ENCODE measurements around the gene JAGN1. TPM values are rescaled to one million over a fixed set of nuclear protein-coding genes. Genes with fewer than 3 reads are reported as not detected.
A peak's percentile ranks its signal among the peaks of the same experiment; 100 is the strongest.

Gene JAGN1
- total and polyA plus RNA-seq, 2 of the 8 experiments (the other 6 are each of a cell fraction or from before 2014, with no cell fraction given), result 26.9 to 51.6 TPM

- TF ChIP-seq JUN (IDR thresholded peaks at IDR 0.05; ENCODE audit: low read depth, low read length) (no peak), HDAC2 (IDR thresholded peaks at IDR 0.05; ENCODE audit: borderline replicate concordance in 1 of 2, low read depth in 2 of 2, low read length in 2 of 2) (peak; percentile 60 to 80; a peak in 1 of 4 replicates), KDM4A (IDR thresholded peaks at IDR 0.05; ENCODE audit: low read depth, low read length, severe bottlenecking) (peak; percentile 96), SIX5 (IDR thresholded peaks at IDR 0.05; ENCODE audit: low read depth, low read length) (no peak), RAD21 (IDR thresholded peaks at IDR 0.05 in 1 of 2, conservative IDR thresholded peaks at IDR 0.05 in 1 of 2; ENCODE audit: low read depth in 2 of 2, low read length in 2 of 2) (peak in 1 of 2 experiments; percentile 12; a peak in 2 of 4 replicates), USF2 (IDR thresholded peaks at IDR 0.05; ENCODE audit: low read length) (no peak), ATF3 (IDR thresholded peaks at IDR 0.05; ENCODE audit: insufficient read depth, low read depth, low read length) (no peak), RFX5 (IDR thresholded peaks at IDR 0.05; ENCODE audit: borderline replicate concordance, low read depth, low read length) (no peak), ASH2L (IDR thresholded peaks at IDR 0.05; ENCODE audit: low read length) (peak; percentile 39), JUND (IDR thresholded peaks at IDR 0.05; ENCODE audit: low read length) (no peak), RBBP5 (IDR thresholded peaks at IDR 0.05; ENCODE audit: borderline replicate concordance, low read depth, low read length) (peak; percentile 66; the same call in 1 of the 2 replicates), POLR2A (IDR thresholded peaks at IDR 0.05; ENCODE audit: control extremely low read depth in 1 of 2, low read depth in 2 of 2, low read length in 2 of 2) (peak in 1 of 2 experiments; percentile 59; a peak in 1 of 3 replicates), SUZ12 (IDR thresholded peaks at IDR 0.05; ENCODE audit: low read length) (peak; percentile 41; the same call in 1 of the 2 replicates)
- TF ChIP-seq, protein P1, sequence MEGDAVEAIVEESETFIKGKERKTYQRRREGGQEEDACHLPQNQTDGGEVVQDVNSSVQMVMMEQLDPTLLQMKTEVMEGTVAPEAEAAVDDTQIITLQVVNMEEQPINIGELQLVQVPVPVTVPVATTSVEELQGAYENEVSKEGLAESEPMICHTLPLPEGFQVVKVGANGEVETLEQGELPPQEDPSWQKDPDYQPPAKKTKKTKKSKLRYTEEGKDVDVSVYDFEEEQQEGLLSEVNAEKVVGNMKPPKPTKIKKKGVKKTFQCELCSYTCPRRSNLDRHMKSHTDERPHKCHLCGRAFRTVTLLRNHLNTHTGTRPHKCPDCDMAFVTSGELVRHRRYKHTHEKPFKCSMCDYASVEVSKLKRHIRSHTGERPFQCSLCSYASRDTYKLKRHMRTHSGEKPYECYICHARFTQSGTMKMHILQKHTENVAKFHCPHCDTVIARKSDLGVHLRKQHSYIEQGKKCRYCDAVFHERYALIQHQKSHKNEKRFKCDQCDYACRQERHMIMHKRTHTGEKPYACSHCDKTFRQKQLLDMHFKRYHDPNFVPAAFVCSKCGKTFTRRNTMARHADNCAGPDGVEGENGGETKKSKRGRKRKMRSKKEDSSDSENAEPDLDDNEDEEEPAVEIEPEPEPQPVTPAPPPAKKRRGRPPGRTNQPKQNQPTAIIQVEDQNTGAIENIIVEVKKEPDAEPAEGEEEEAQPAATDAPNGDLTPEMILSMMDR (IDR thresholded peaks at IDR 0.05; ENCODE audit: control extremely low read depth in 1 of 3, insufficient read depth in 1 of 3, low read depth in 1 of 3, low read length in 3 of 3), result 0 out of 4 replicates have a peak, but pooled peaks of 1 of the 3 experiments have one; percentile 23
- TF ChIP-seq, protein P2, sequence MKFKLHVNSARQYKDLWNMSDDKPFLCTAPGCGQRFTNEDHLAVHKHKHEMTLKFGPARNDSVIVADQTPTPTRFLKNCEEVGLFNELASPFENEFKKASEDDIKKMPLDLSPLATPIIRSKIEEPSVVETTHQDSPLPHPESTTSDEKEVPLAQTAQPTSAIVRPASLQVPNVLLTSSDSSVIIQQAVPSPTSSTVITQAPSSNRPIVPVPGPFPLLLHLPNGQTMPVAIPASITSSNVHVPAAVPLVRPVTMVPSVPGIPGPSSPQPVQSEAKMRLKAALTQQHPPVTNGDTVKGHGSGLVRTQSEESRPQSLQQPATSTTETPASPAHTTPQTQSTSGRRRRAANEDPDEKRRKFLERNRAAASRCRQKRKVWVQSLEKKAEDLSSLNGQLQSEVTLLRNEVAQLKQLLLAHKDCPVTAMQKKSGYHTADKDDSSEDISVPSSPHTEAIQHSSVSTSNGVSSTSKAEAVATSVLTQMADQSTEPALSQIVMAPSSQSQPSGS (IDR thresholded peaks at IDR 0.05; ENCODE audit: low read length), result no peak
Measured at GRCh38 chr3:9915254-9916141, 25.1 kb downstream of the JAGN1 start (continued).
